HL-60 (cell line): Measurements from ENCODE around the gene NTN3.

ENCODE experiments used
- CTCF ChIP-seq: IDR thresholded peaks from one replicate; pipeline ENCODE4 v1.5.1; 2011; ENCODE audit warnings: low read length, control low read depth, inconsistent platforms; ENCODE audit not compliant: insufficient read depth
- GABPA ChIP-seq: IDR thresholded peaks from 2 replicates; pipeline ENCODE4 v1.6.1; 2012; ENCODE audit warnings: low read depth
- POLR2AphosphoS5 ChIP-seq: IDR thresholded peaks from 2 replicates; pipeline ENCODE4 v1.6.1; 2012; ENCODE audit warnings: low read depth
- REST ChIP-seq: IDR thresholded peaks from 2 replicates; pipeline ENCODE4 v1.6.1; 2012; ENCODE audit warnings: low read depth; ENCODE audit not compliant: insufficient replicate concordance
- SPI1 ChIP-seq: IDR thresholded peaks from 2 replicates; pipeline ENCODE4 v1.6.1; 2012; ENCODE audit warnings: low read depth, mild to moderate bottlenecking, borderline replicate concordance

- TF ChIP-seq REST: no peak
- no peak for TF ChIP-seq CTCF
- TF ChIP-seq POLR2AphosphoS5: no peak
- no peak for TF ChIP-seq SPI1
- TF ChIP-seq GABPA: no peak
Observed at GRCh38 chr16:2449118-2449517, 22.0 kb upstream of the NTN3 start.
